Thyroid gland (tissue), 4 donors: ENCODE data around the gene SPARCL1. TPM values are rescaled to one million over a fixed set of nuclear protein-coding genes. Genes with fewer than 3 reads are reported as not detected.

Experiments used
- DNase-seq, 2 donors: peaks; one replicate each; pipeline ENCODE4 v3.0.0-alpha.2; 2019
- H3K27ac ChIP-seq, 3 donors: fragments of 200-600 bp; sonication (generic); 1 replicate in 2 of 3; 2 replicates in 1 of 3; pipeline ENCODE4 v1.5.1; 2016 to 2019; ENCODE audit warnings: mild to moderate bottlenecking in 1 of 3, moderate library complexity in 1 of 3
- H3K27me3 ChIP-seq: fragments of 200-600 bp; sonication (generic); one replicate; pipeline ENCODE4 v1.5.1; 2019
- H3K36me3 ChIP-seq, 2 donors: fragments of 200-600 bp; sonication (generic); one replicate each; pipeline ENCODE4 v1.5.1; 2016 to 2019
- H3K4me1 ChIP-seq, 2 donors: fragments of 200-600 bp; sonication (generic); one replicate each; pipeline ENCODE4 v1.5.1; 2017 to 2019
- H3K4me3 ChIP-seq, 3 donors: fragments of 200-600 bp; sonication (generic); replicated peaks in 1 of 3; 1 replicate in 2 of 3; 2 replicates in 1 of 3; pipeline ENCODE4 v1.5.1; 2016; ENCODE audit warnings: mild to moderate bottlenecking in 1 of 3
- H3K9me3 ChIP-seq: fragments of 200-600 bp; sonication (generic); one replicate; pipeline ENCODE4 v1.5.1; 2017
- POLR2A ChIP-seq, 2 donors: fragments of 450-650 bp; IDR thresholded peaks; one replicate each; pipeline ENCODE4 v1.6.1; 2017; ENCODE audit warnings: antibody characterized with exemption in 2 of 2, mild to moderate bottlenecking in 2 of 2, moderate library complexity in 1 of 2
- WGBS, 2 donors: methylation state at CpG; one replicate each; pipeline ENCODE4 v1.1.5; 2017; 5-methylcytosine and 5-hydroxymethylcytosine counted together
- intact Hi-C: fragments of 100-400 bp; cut with DNase I; formaldehyde crosslinking; loops from one replicate; pipeline ENCODE4 v1.15.1; 2023
- total RNA-seq, 4 donors: library from RNA; depleted of rRNA; stranded (reverse); fragments of >200 nt; gene quantifications; one replicate each; pipeline ENCODE4 v1.2.3, GENCODE V29; 2016
- TF ChIP-seq, protein P1 (sequence below), 6 experiments: fragments of 200-600 bp in 3 of 6; fragments of 450-650 bp in 3 of 6; sonication (generic) in 3 of 6; IDR thresholded peaks; one replicate each; pipeline ENCODE4 v1.5.1; 2016 to 2019; ENCODE audit warnings: antibody characterized with exemption in 6 of 6, mild to moderate bottlenecking in 2 of 6, inconsistent platforms in 1 of 6, moderate library complexity in 1 of 6

The SPARCL1 gene
- total RNA-seq, 4 donors from 2014 or later = 234 to 569 (median 391) TPM

GRCh38 chr4:87511500-87511899 lies 17.7 kb downstream of the SPARCL1 start:
- H3K36me3 ChIP-seq = no peaks in the 10 kb centered on the region
- 71 to 72% methylated on average over 2 of the region's 2 CpGs for WGBS, 2 donors
- TF ChIP-seq, protein P1, sequence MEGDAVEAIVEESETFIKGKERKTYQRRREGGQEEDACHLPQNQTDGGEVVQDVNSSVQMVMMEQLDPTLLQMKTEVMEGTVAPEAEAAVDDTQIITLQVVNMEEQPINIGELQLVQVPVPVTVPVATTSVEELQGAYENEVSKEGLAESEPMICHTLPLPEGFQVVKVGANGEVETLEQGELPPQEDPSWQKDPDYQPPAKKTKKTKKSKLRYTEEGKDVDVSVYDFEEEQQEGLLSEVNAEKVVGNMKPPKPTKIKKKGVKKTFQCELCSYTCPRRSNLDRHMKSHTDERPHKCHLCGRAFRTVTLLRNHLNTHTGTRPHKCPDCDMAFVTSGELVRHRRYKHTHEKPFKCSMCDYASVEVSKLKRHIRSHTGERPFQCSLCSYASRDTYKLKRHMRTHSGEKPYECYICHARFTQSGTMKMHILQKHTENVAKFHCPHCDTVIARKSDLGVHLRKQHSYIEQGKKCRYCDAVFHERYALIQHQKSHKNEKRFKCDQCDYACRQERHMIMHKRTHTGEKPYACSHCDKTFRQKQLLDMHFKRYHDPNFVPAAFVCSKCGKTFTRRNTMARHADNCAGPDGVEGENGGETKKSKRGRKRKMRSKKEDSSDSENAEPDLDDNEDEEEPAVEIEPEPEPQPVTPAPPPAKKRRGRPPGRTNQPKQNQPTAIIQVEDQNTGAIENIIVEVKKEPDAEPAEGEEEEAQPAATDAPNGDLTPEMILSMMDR (IDR thresholded peaks at IDR 0.05) = no peak
- TF ChIP-seq POLR2A (IDR thresholded peaks at IDR 0.05) = no peak
- no peak for DNase-seq
- intact Hi-C loops = no loop called here
- H3K4me3 ChIP-seq = no peak overlapping the region
- no peak overlapping the region for H3K27ac ChIP-seq
- no peaks in the 10 kb centered on the region for H3K27me3 ChIP-seq
- no peaks in the 10 kb centered on the region for H3K4me1 ChIP-seq
- H3K9me3 ChIP-seq = no peaks in the 10 kb centered on the region

GRCh38 chr4:87510747-87511146 lies 18.4 kb downstream of the SPARCL1 start:
- no peak overlapping the region for H3K27ac ChIP-seq
- no peaks in the 10 kb centered on the region for H3K4me1 ChIP-seq
- no peaks in the 10 kb centered on the region for H3K27me3 ChIP-seq
- H3K9me3 ChIP-seq = no peaks in the 10 kb centered on the region
- TF ChIP-seq POLR2A (IDR thresholded peaks at IDR 0.05) = no peak
- TF ChIP-seq, protein P1 (IDR thresholded peaks at IDR 0.05) = no peak
- WGBS, 2 donors = 93 to 96% methylated on average over 17 of the region's 17 CpGs
- H3K4me3 ChIP-seq = no peak overlapping the region
- no peaks in the 10 kb centered on the region for H3K36me3 ChIP-seq
- intact Hi-C loops = no loop called here
- no peak for DNase-seq

- 65 to 71% methylated on average over 4 of the region's 4 CpGs for WGBS, 2 donors
- DNase-seq = no peak
- no peak overlapping the region for H3K4me3 ChIP-seq
- no peaks in the 10 kb centered on the region for H3K9me3 ChIP-seq
- intact Hi-C loops = no loop called here
- H3K27ac ChIP-seq = peak overlapping the region in 1 of 3 donors; percentile 10
- no peaks in the 10 kb centered on the region for H3K36me3 ChIP-seq
- peaks cover 9 to 10% of the 10 kb centered on the region in 2 donors for H3K4me1 ChIP-seq
- no peak for TF ChIP-seq POLR2A (IDR thresholded peaks at IDR 0.05)
- TF ChIP-seq, protein P1 (IDR thresholded peaks at IDR 0.05) = no peak
- no peaks in the 10 kb centered on the region for H3K27me3 ChIP-seq
These were observed 22.0 kb downstream of the SPARCL1 start for GRCh38 chr4:87506974-87507701.

DNA sequence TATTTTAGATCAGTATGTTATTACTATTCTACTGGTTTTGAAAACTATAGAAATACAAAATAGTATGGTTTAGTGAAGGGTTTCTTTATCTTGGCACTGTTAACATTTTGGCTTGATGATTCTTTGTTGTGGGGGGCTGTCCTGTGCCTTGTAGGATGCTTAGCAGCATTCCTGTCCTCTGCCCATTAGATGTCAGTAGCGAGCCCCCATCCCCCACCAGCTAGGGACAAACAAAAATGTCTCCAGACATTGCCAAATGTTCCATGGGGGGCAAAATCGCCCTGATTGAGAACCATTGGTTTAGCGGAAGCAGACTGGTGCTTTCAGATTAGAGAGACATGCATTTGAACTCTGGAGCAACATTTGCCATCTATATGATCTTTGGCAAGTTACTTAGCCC lies 23.3 kb downstream of the SPARCL1 start:
- H3K4me1 ChIP-seq = peaks cover 9 to 10% of the 10 kb centered on the region in 2 donors
- 74 to 82% methylated on average over 3 of the region's 3 CpGs for WGBS, 2 donors
- TF ChIP-seq, protein P1 (IDR thresholded peaks at IDR 0.05) = no peak
- TF ChIP-seq POLR2A (IDR thresholded peaks at IDR 0.05) = no peak

DNA sequence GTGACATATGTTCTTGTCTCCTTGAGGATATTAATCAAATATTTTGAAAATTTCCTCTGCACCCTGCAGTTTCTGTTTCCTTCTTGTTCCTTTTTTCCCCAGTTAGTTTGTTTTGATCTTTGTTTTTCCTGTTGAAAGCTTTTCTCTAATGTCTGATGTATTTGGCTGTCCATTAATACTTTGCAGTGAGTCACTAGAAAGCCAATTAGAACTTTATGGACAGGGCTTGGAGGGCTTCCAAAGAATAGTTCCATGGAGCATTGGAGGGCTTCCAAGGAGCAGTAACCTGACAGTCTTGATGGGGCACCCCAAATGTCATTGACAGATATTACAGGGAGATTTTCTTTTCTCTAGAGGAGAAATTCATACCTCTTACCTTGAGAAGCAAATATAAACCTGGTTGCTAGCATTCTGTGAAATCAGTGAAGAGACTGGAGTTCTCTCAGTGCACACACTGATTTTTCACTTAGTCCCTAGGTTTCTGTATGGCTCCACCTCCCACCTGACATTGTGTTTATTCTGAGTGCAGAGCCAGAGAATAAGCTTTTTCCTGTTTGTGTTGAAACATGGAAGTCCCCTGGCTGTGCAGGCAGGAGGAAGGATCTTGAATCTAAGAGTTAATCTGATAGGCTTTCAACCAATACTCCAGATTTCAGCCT lies 26.5 kb downstream of the SPARCL1 start:
- DNase-seq = no peak
- TF ChIP-seq POLR2A (IDR thresholded peaks at IDR 0.05) = no peak
- TF ChIP-seq, protein P1 (IDR thresholded peaks at IDR 0.05) = no peak
- Histone ChIP-seq H3K9me3 (no peaks in the 10 kb centered on the region), H3K36me3 (no peaks in the 10 kb centered on the region), H3K4me3 (no peak overlapping the region), H3K4me1 (peaks cover 9 to 17% of the 10 kb centered on the region in 2 donors), H3K27ac (peak overlapping the region in 2 of 3 donors; percentile 15 to 39), H3K27me3 (no peaks in the 10 kb centered on the region)
- intact Hi-C loops = no loop called here

More for the DNA sequence above, 23.3 kb downstream of the SPARCL1 start:
- DNase-seq = no peak
- Histone ChIP-seq H3K9me3 (no peaks in the 10 kb centered on the region), H3K36me3 (no peaks in the 10 kb centered on the region), H3K27ac (no peak overlapping the region), H3K27me3 (no peaks in the 10 kb centered on the region), H3K4me3 (no peak overlapping the region)
- intact Hi-C loops = no loop called here
